PC-9 (cell line): ENCODE measurements around the gene SNAP47. TPM values are rescaled to one million over a fixed set of nuclear protein-coding genes. Genes with fewer than 3 reads are reported as not detected.

Source experiments
- BruUV-seq: library from RNA; stranded (reverse); fragments of 400-500 nt; replicated peaks from 2 replicates; lab custom pipeline; 2021; lab: Mats Ljungman, UMichigan
- CTCF ChIA-PET: fragments of 300-600 bp; sonication (Branson Sonifier 250); formaldehyde crosslinking; loops from one replicate; lab custom pipeline; 2022; ENCODE audit warnings: antibody characterized with exemption; lab: Charles Lee
- POLR2A ChIA-PET: fragments of 300-600 bp; sonication (Branson Sonifier 250); formaldehyde crosslinking; loops from one replicate; lab custom pipeline; 2022; ENCODE audit warnings: antibody characterized with exemption; ENCODE audit not compliant: unreplicated experiment; lab: Charles Lee
- DNase-seq, 2 experiments: peaks; one replicate each; pipeline versions ENCODE4 v3.0.0 to v3.0.0-alpha.2; 2015 to 2022; ENCODE audit warnings: mixed read lengths in 1 of 2
- H2AFZ ChIP-seq: fragments of 200-600 bp; sonication (generic); 2 replicates; pipeline ENCODE4 v1.8.1; 2017; ENCODE audit warnings: antibody characterized with exemption
- H3F3A ChIP-seq: fragments of 200-600 bp; sonication (generic); 2 replicates; pipeline ENCODE4 v1.8.1; 2017; ENCODE audit warnings: antibody characterized with exemption, mild to moderate bottlenecking, low read depth; ENCODE audit not compliant: insufficient read depth
- H3K27ac ChIP-seq: fragments of 200-600 bp; sonication (generic); 2 replicates; pipeline ENCODE4 v1.6.1; 2016; ENCODE audit warnings: mixed run types
- H3K27me3 ChIP-seq: fragments of 200-600 bp; sonication (generic); 2 replicates; pipeline ENCODE4 v1.6.1; 2016; ENCODE audit warnings: low read depth, mixed run types; ENCODE audit not compliant: insufficient read depth
- H3K36me3 ChIP-seq: fragments of 200-600 bp; sonication (generic); 2 replicates; pipeline ENCODE4 v1.6.1; 2016; ENCODE audit warnings: low read depth, mixed run types
- H3K4me1 ChIP-seq: fragments of 200-600 bp; sonication (generic); replicated peaks from 2 replicates; pipeline ENCODE4 v1.6.1; 2016; ENCODE audit warnings: mixed run types; ENCODE audit not compliant: insufficient read depth
- H3K4me2 ChIP-seq: fragments of 200-600 bp; sonication (generic); 2 replicates; pipeline ENCODE4 v1.6.1; 2017; ENCODE audit warnings: mixed run types
- H3K4me3 ChIP-seq: fragments of 200-600 bp; sonication (generic); 2 replicates; pipeline ENCODE4 v1.6.1; 2016; ENCODE audit warnings: mixed run types
- H3K79me2 ChIP-seq: fragments of 200-600 bp; sonication (generic); 2 replicates; pipeline ENCODE4 v1.6.1; 2017; ENCODE audit warnings: low read depth, mixed run types
- H3K9me2 ChIP-seq: fragments of 200-600 bp; sonication (generic); 2 replicates; pipeline ENCODE4 v1.8.1; 2017; ENCODE audit warnings: mild to moderate bottlenecking; ENCODE audit not compliant: insufficient read depth
- H3K9me3 ChIP-seq: fragments of 200-600 bp; sonication (generic); 2 replicates; pipeline ENCODE4 v1.8.1; 2016; ENCODE audit warnings: low read depth; ENCODE audit not compliant: insufficient read depth
- H4K20me1 ChIP-seq: fragments of 200-600 bp; sonication (generic); 2 replicates; pipeline ENCODE4 v1.8.1; 2017; ENCODE audit not compliant: insufficient read depth
- EZH2 ChIP-seq: fragments of 200-600 bp; sonication (generic); IDR thresholded peaks from 2 replicates; pipeline ENCODE4 v1.8.0; 2017; ENCODE audit warnings: antibody characterized with exemption, low read depth
- intact Hi-C: fragments of 100-400 bp; cut with micrococcal nuclease; formaldehyde crosslinking; loops from one replicate; pipeline ENCODE4 v1.10.0; 2022; ENCODE audit not compliant: unreplicated experiment
- total RNA-seq: library from RNA; stranded (reverse); gene quantifications from 2 replicates; pipeline ENCODE4 v1.2.3, GENCODE V29; 2021
- TF ChIP-seq, protein P1 (sequence below): fragments of 200-600 bp; sonication (generic); conservative IDR thresholded peaks from 2 replicates; pipeline ENCODE4 v1.6.1; 2017; ENCODE audit warnings: mixed run types, antibody characterized with exemption, mild to moderate bottlenecking, moderate library complexity

SNAP47 gene
- total RNA-seq, 1 experiment from 2014 or later: 70.2 TPM

DNA sequence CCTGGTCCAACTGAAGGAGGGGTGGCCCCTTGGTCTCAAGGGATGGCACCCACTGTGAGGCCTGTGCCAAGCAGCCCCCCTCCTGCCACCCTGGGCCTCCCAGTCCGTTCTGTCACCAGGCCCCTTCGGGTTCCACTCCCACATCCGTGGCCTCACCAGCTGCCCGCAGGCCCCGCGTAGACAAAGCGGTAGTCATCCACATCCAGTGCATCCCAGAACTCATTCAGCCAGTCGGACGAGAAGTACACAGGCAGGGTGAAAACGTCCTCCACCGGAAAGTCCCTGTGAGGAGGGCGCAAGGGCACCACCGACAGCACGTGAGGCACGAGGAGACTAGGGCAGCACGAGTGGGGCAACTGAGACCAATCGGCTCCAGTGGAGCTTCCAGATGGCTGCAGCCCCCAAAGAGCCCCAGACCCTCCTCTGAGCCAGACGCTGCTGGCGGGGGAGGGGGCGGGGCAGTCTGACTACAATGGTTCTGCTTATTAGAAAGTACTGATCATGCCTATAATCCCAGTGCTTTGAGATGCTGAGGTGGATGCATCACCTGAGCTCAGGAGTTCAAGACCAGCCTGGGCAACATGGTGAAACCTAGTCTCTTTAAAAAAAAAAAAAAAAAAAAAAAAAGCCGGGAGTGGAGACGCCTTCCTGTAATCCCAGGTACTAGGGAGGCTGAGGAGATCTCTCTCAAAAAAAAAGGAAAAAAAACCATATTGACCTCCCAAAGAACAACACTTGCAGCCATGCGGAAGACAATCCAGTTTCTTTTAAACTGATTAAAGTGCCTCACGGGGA is 1.3 kb upstream of the SNAP47 start:
- intact Hi-C loops: no loop called here
- peaks cover 10% of the 10 kb centered on the region; the same call in 1 of the 2 replicates for H3F3A ChIP-seq
- no TSS peak for BruUV-seq
- ChIA-PET POLR2A (interaction anchor here (0.6 kb wide), 1 partner anchor 568 kb away, joined by 11 read pairs; no protein-coding TSS in a partner anchor), CTCF (interaction anchor here (0.6 kb wide), 1 partner anchor 32 kb away, joined by 9 read pairs; no protein-coding TSS in a partner anchor)
- no peak overlapping the region for H3K27ac ChIP-seq
- peaks cover 55% of the 10 kb centered on the region for H3K79me2 ChIP-seq
- no peaks in the 10 kb centered on the region for H3K9me3 ChIP-seq
- H3K4me1 ChIP-seq: peaks cover 17% of the 10 kb centered on the region
- H3K4me3 ChIP-seq: peak overlapping the region; percentile 99
- H2AFZ ChIP-seq: peak overlapping the region; percentile 100
- H3K36me3 ChIP-seq: no peaks in the 10 kb centered on the region
- peak; percentile 50 to 63 for DNase-seq
- peak overlapping the region; percentile 91 for H3K4me2 ChIP-seq
- no peaks in the 10 kb centered on the region for H3K9me2 ChIP-seq
- no peaks in the 10 kb centered on the region for H3K27me3 ChIP-seq
- TF ChIP-seq EZH2: no peak
- TF ChIP-seq, protein P1, sequence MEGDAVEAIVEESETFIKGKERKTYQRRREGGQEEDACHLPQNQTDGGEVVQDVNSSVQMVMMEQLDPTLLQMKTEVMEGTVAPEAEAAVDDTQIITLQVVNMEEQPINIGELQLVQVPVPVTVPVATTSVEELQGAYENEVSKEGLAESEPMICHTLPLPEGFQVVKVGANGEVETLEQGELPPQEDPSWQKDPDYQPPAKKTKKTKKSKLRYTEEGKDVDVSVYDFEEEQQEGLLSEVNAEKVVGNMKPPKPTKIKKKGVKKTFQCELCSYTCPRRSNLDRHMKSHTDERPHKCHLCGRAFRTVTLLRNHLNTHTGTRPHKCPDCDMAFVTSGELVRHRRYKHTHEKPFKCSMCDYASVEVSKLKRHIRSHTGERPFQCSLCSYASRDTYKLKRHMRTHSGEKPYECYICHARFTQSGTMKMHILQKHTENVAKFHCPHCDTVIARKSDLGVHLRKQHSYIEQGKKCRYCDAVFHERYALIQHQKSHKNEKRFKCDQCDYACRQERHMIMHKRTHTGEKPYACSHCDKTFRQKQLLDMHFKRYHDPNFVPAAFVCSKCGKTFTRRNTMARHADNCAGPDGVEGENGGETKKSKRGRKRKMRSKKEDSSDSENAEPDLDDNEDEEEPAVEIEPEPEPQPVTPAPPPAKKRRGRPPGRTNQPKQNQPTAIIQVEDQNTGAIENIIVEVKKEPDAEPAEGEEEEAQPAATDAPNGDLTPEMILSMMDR: no peak
- peaks cover 10% of the 10 kb centered on the region; the same call in 1 of the 2 replicates for H4K20me1 ChIP-seq

DNA sequence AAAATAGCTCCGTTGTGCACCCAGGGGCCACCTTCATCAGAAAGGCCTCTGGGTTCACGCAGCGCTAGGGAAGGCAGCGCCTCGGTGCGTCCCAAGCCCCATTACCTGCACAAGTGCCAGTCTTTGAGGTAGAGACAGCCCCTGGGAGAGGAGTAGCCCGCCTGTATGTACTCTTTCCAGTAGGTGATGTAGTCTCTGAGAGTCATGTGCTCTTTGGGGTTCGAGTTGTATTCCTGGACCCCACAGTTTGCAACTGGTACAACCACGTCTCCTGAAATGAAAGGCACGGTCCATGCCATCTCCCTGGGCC is 734 bp upstream of the SNAP47 start:
- Histone ChIP-seq H4K20me1 (peaks cover 10% of the 10 kb centered on the region; the same call in 1 of the 2 replicates), H3K4me2 (peak overlapping the region; percentile 91), H3K4me1 (peaks cover 17% of the 10 kb centered on the region; the same call in 1 of the 2 replicates), H3K27me3 (no peaks in the 10 kb centered on the region), H2AFZ (peak overlapping the region; percentile 100), H3F3A (peaks cover 10% of the 10 kb centered on the region; the same call in 1 of the 2 replicates), H3K9me3 (no peaks in the 10 kb centered on the region), H3K4me3 (peak overlapping the region; percentile 99), H3K79me2 (peaks cover 59% of the 10 kb centered on the region), H3K9me2 (no peaks in the 10 kb centered on the region), H3K36me3 (no peaks in the 10 kb centered on the region), H3K27ac (0 out of 2 replicates have a peak overlapping the region, but pooled peaks have one; percentile 1)
- intact Hi-C loops: no loop called here
- peak in 1 of 2 experiments; percentile 9 for DNase-seq
- no peak for TF ChIP-seq EZH2
- TF ChIP-seq, protein P1: no peak
- POLR2A ChIA-PET: interaction anchor here (0.6 to 0.7 kb wide), 4 partner anchors 54 to 778 kb away, joined by 3 to 11 read pairs (median 4); partner anchors contain the start of gene IBA57
- CTCF ChIA-PET: interaction anchor here (0.6 kb wide), 1 partner anchor 32 kb away, joined by 9 read pairs; no protein-coding TSS in a partner anchor
- BruUV-seq: TSS peak; percentile 55

DNA sequence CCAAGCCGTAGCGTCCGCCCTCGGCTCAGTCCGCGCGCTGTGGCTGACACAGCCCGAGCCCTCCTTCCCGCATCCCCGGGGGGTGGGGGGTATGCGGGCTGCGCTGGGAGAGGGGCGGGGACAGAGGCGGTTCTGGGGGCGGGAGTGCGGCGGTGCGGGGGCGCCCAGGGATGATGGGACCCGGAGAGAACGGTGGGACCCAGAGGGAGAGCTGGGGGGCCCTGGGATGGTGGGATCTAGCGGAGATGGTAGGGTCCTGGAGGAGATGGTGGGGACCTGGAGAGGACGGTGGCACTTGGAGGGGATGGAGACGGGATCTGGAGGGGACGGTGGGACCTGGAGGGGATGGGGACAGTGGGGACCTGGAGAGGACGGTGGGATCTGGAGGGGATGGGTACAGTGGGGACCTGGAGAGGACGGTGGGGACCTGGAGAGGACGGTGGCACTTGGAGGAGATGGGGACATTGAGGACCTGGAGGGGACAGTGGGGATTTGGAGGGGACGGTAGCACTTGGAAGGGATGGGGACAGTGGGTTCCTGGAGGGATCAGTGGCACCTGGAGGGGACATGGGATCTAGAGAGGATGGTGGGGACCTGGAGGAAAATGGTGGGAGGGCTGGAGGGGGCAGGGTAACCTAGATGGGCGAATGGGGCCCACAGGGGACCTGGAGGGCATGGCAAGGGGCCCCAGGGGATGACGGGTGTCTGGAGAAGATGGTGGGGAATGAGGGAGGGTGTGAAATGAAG is 477 bp downstream of the SNAP47 start:
- CTCF ChIA-PET: interaction anchor here (0.6 kb wide), 1 partner anchor 28 kb away, joined by 4 read pairs; no protein-coding TSS in a partner anchor
- POLR2A ChIA-PET: interaction anchor here (0.6 to 0.7 kb wide), 3 partner anchors 71 to 412 kb away, joined by 3 to 16 read pairs (median 5); no protein-coding TSS in a partner anchor
- peaks cover 17% of the 10 kb centered on the region; the same call in 1 of the 2 replicates for H3K4me1 ChIP-seq

More for the DNA sequence above, 477 bp downstream of the SNAP47 start:
- peaks cover 4% of the 10 kb centered on the region; the same call in 1 of the 2 replicates for H3F3A ChIP-seq
- peak overlapping the region; percentile 99 for H3K4me3 ChIP-seq
- no peak for DNase-seq
- H3K4me2 ChIP-seq: peak overlapping the region; percentile 91
- H3K9me3 ChIP-seq: no peaks in the 10 kb centered on the region
- H3K79me2 ChIP-seq: peaks cover 70% of the 10 kb centered on the region
- BruUV-seq: no TSS peak
- no peaks in the 10 kb centered on the region for H3K36me3 ChIP-seq
- intact Hi-C loops: loop anchor here (1.0 kb wide), 1 partner anchor 24 kb away; no protein-coding TSS in a partner anchor
- H4K20me1 ChIP-seq: peaks cover 10% of the 10 kb centered on the region; the same call in 1 of the 2 replicates
- H3K27ac ChIP-seq: no peak overlapping the region
- TF ChIP-seq EZH2: no peak
- TF ChIP-seq, protein P1: no peak
- peak overlapping the region; percentile 100 for H2AFZ ChIP-seq
- no peaks in the 10 kb centered on the region for H3K9me2 ChIP-seq
- no peaks in the 10 kb centered on the region for H3K27me3 ChIP-seq
